ENCODE results near the gene DOCK11.

DOCK11 gene

DNA sequence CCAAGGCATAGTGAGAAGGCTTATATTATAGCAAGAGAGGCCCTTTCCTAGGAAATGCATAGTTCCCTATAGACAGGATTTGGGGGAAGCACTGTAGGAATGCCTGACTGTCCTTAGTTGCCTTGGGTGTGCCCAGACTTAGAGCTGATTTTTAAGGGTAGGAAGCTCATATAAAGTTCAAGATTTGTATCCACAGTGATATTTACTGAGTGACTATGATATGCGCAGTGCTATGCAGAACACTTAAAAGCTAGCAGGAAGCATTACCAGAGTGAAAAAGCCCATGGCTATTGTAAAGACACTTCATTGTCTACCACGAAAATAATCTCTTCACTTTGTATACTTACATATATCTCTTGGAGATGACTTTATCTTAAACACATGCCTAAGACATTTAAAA is 181.7 kb downstream of the DOCK11 start:
- DNase-seq (ENCODE audit: low read depth, low spot score) = no peak
- no peaks in the 10 kb centered on the region for H3K9me3 ChIP-seq (ENCODE audit: low read depth, low read length)
- H3K36me3 ChIP-seq (ENCODE audit: insufficient read depth, low read length) = no peaks in the 10 kb centered on the region
- no peak overlapping the region for H3K27ac ChIP-seq
- no peak overlapping the region for H3K4me3 ChIP-seq
- no peak overlapping the region for H3K9ac ChIP-seq (ENCODE audit: insufficient read length)
- no peak for TF ChIP-seq EZH2 (IDR thresholded peaks at IDR 0.05)
- TF ChIP-seq POLR2AphosphoS5 (IDR thresholded peaks at IDR 0.05; ENCODE audit: borderline replicate concordance, low read depth, low read length) = no peak
- TF ChIP-seq FOXP2 (optimal IDR thresholded peaks at IDR 0.05; ENCODE audit: control extremely low read depth, extremely low read length, insufficient read depth) = no peak

GRCh38 chrX:118679290-118679689 is 183.7 kb downstream of the DOCK11 start:
- no peak overlapping the region for H3K4me3 ChIP-seq
- DNase-seq (ENCODE audit: low read depth, low spot score) = no peak
- no peaks in the 10 kb centered on the region for H3K9me3 ChIP-seq (ENCODE audit: low read depth, low read length)

GRCh38 chrX:118682258-118683014 is 186.8 kb downstream of the DOCK11 start:
- no peaks in the 10 kb centered on the region for H3K9me3 ChIP-seq (ENCODE audit: low read depth, low read length)
- H3K36me3 ChIP-seq (ENCODE audit: insufficient read depth, low read length) = no peaks in the 10 kb centered on the region
- H3K27ac ChIP-seq = no peak overlapping the region
- TF ChIP-seq FOXP2 (optimal IDR thresholded peaks at IDR 0.05; ENCODE audit: control extremely low read depth, extremely low read length, insufficient read depth) (no peak), EZH2 (IDR thresholded peaks at IDR 0.05) (no peak), POLR2AphosphoS5 (IDR thresholded peaks at IDR 0.05; ENCODE audit: borderline replicate concordance, low read depth, low read length) (no peak)
- no peak overlapping the region for H3K4me3 ChIP-seq
- DNase-seq (ENCODE audit: low read depth, low spot score) = no peak
- H3K9ac ChIP-seq (ENCODE audit: insufficient read length) = no peak overlapping the region

More at GRCh38 chrX:118679290-118679689, 183.7 kb downstream of the DOCK11 start:
- TF ChIP-seq EZH2 (IDR thresholded peaks at IDR 0.05) (no peak), FOXP2 (optimal IDR thresholded peaks at IDR 0.05; ENCODE audit: control extremely low read depth, extremely low read length, insufficient read depth) (no peak), POLR2AphosphoS5 (IDR thresholded peaks at IDR 0.05; ENCODE audit: borderline replicate concordance, low read depth, low read length) (no peak)
- Histone ChIP-seq H3K36me3 (ENCODE audit: insufficient read depth, low read length) (no peaks in the 10 kb centered on the region), H3K9ac (ENCODE audit: insufficient read length) (no peak overlapping the region), H3K27ac (no peak overlapping the region)

DNA sequence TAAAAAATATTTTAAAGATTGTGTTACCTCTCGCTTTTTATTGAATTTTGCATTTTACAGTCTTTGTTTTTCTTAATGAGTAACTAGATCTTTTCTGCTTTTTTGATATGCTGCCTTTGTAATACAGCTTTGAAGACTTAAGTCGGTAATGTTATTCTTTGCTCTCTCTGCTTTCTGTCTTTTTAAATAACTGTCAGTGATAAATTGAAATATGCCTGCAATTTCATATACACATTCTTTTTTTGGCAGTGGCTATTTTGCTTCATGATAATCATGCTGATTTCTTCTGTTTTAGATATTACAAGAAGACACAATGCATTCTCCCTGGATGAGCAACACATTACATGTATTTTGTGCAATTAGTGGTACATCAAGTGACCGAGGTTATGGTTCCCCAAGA is 189.8 kb downstream of the DOCK11 start:
- no peak for DNase-seq (ENCODE audit: low read depth, low spot score)
- no peak for TF ChIP-seq FOXP2 (optimal IDR thresholded peaks at IDR 0.05; ENCODE audit: control extremely low read depth, extremely low read length, insufficient read depth)
- TF ChIP-seq POLR2AphosphoS5 (IDR thresholded peaks at IDR 0.05; ENCODE audit: borderline replicate concordance, low read depth, low read length) = no peak
- TF ChIP-seq EZH2 (IDR thresholded peaks at IDR 0.05) = no peak
- no peaks in the 10 kb centered on the region for H3K36me3 ChIP-seq (ENCODE audit: insufficient read depth, low read length)
- no peak overlapping the region for H3K9ac ChIP-seq (ENCODE audit: insufficient read length)
- no peak overlapping the region for H3K4me3 ChIP-seq
- no peak overlapping the region for H3K27ac ChIP-seq
- no peaks in the 10 kb centered on the region for H3K9me3 ChIP-seq (ENCODE audit: low read depth, low read length)

DNA sequence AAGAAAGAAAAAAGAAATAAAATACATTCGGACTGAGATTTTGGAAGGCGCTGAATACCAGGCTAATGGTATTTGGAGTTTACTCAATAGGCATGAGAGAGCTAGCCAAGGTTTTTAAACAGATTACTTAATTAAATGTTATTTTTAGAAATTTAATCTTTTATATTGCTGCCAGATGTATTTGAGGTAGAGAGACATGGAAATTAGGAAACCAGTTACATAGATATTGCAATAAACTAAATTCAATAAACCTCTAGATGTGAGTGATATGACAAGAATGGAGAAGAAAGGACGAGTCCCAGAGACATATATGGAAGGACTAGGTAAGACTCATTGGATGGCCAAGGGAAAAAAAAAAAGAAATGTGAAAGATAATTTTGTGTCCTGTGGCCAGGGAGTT is 193.3 kb downstream of the DOCK11 start:
- no peak overlapping the region for H3K9ac ChIP-seq (ENCODE audit: insufficient read length)
- H3K36me3 ChIP-seq (ENCODE audit: insufficient read depth, low read length) = no peaks in the 10 kb centered on the region
- TF ChIP-seq EZH2 (IDR thresholded peaks at IDR 0.05) (no peak), POLR2AphosphoS5 (IDR thresholded peaks at IDR 0.05; ENCODE audit: borderline replicate concordance, low read depth, low read length) (no peak), FOXP2 (optimal IDR thresholded peaks at IDR 0.05; ENCODE audit: control extremely low read depth, extremely low read length, insufficient read depth) (no peak)
- H3K9me3 ChIP-seq (ENCODE audit: low read depth, low read length) = no peaks in the 10 kb centered on the region
- no peak overlapping the region for H3K4me3 ChIP-seq
- DNase-seq (ENCODE audit: low read depth, low spot score) = no peak
- no peak overlapping the region for H3K27ac ChIP-seq

DNA sequence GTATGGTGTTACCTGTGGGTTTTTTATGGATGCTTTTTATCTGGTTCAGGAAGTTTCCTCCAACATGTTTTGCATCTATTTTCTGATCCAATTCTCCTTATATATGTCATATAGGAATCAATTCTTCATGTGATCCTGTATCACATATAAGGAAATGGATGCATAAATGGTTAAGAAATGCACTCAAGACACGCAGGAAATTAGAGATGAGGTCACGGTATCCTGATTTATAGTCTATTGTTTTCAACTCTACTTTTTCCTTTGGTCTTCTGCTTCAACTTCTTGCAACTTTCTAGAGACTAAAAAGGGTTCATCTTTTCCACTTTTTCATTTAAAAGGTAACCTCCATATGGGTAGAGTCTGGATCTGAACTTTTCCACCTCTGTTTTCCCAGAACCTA is 198.2 kb downstream of the DOCK11 start:
- Histone ChIP-seq H3K9ac (ENCODE audit: insufficient read length) (no peak overlapping the region), H3K9me3 (ENCODE audit: low read depth, low read length) (no peaks in the 10 kb centered on the region), H3K27ac (no peak overlapping the region), H3K36me3 (ENCODE audit: insufficient read depth, low read length) (no peaks in the 10 kb centered on the region), H3K4me3 (no peak overlapping the region)
- TF ChIP-seq EZH2 (IDR thresholded peaks at IDR 0.05) (no peak), FOXP2 (optimal IDR thresholded peaks at IDR 0.05; ENCODE audit: control extremely low read depth, extremely low read length, insufficient read depth) (no peak), POLR2AphosphoS5 (IDR thresholded peaks at IDR 0.05; ENCODE audit: borderline replicate concordance, low read depth, low read length) (no peak)
- no peak for DNase-seq (ENCODE audit: low read depth, low spot score)

- Histone ChIP-seq H3K4me3 (no peak overlapping the region), H3K36me3 (ENCODE audit: insufficient read depth, low read length) (no peaks in the 10 kb centered on the region), H3K27ac (no peak overlapping the region), H3K9ac (ENCODE audit: insufficient read length) (no peak overlapping the region), H3K9me3 (ENCODE audit: low read depth, low read length) (no peaks in the 10 kb centered on the region)
- TF ChIP-seq EZH2 (IDR thresholded peaks at IDR 0.05) = no peak
- no peak for TF ChIP-seq FOXP2 (optimal IDR thresholded peaks at IDR 0.05; ENCODE audit: control extremely low read depth, extremely low read length, insufficient read depth)
- TF ChIP-seq POLR2AphosphoS5 (IDR thresholded peaks at IDR 0.05; ENCODE audit: borderline replicate concordance, low read depth, low read length) = no peak
- no peak for DNase-seq (ENCODE audit: low read depth, low spot score)
Measured at GRCh38 chrX:118694638-118695037, 199.0 kb downstream of the DOCK11 start.

DNA sequence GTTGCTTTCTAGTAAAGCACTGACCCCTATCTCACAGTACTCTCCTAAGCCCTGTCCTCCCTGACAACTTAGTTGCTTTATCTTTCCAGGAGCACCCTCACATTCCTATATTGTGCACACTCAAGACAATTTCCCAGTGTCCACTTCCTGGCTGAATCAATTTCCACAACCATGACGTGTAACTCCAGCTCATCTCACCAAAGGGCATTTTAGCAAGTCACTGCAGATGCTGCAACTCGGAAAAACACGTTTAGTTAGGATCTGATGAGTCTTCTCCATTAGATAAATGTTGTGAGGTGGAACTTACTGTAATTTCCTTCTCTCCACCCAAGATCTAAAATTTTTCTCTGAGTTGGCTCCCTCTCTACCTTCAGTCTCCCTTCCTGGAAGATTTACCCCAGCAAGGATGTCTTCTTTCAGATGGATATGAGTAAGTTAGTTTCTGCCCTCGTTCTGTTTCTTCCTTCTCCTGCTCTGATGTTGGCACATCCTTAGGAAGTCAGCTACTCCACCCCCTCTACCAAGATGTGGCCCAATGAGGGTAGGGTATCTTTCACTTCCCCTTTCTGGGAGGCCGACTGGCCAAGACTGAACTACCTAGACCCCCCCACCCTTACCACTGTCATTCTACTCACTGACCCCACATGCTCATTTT is 203.0 kb downstream of the DOCK11 start:
- Histone ChIP-seq H3K36me3 (ENCODE audit: insufficient read depth, low read length) (no peaks in the 10 kb centered on the region), H3K27ac (no peak overlapping the region), H3K9ac (ENCODE audit: insufficient read length) (no peak overlapping the region), H3K4me3 (no peak overlapping the region), H3K9me3 (ENCODE audit: low read depth, low read length) (no peaks in the 10 kb centered on the region)
- TF ChIP-seq FOXP2 (optimal IDR thresholded peaks at IDR 0.05; ENCODE audit: control extremely low read depth, extremely low read length, insufficient read depth) (no peak), POLR2AphosphoS5 (IDR thresholded peaks at IDR 0.05; ENCODE audit: borderline replicate concordance, low read depth, low read length) (no peak), EZH2 (IDR thresholded peaks at IDR 0.05) (no peak)
- DNase-seq (ENCODE audit: low read depth, low spot score) = no peak
